Neuron (in vitro differentiated cells): ENCODE results near the gene ST14.

Experiments
- H2AFZ ChIP-seq: one replicate; pipeline ENCODE4 v1.6.1; 2013; ENCODE audit warnings: low read depth, mild to moderate bottlenecking, inconsistent platforms, low read length, moderate library complexity
- H3K27me3 ChIP-seq: one replicate; pipeline ENCODE4 v1.6.1; 2013; ENCODE audit warnings: low read length; ENCODE audit not compliant: insufficient read depth
- H3K36me3 ChIP-seq: one replicate; pipeline ENCODE4 v1.6.1; 2013; ENCODE audit warnings: low read length; ENCODE audit not compliant: insufficient read depth
- H3K4me1 ChIP-seq: one replicate; pipeline ENCODE4 v1.6.1; 2013; ENCODE audit warnings: low read length; ENCODE audit not compliant: insufficient read depth
- H3K4me3 ChIP-seq: 2 replicates; pipeline ENCODE4 v1.5.1; 2013; ENCODE audit warnings: mild to moderate bottlenecking, low read length, moderate library complexity
- H3K9me3 ChIP-seq: one replicate; pipeline ENCODE4 v1.6.1; 2013; ENCODE audit warnings: low read length

ST14 gene

DNA sequence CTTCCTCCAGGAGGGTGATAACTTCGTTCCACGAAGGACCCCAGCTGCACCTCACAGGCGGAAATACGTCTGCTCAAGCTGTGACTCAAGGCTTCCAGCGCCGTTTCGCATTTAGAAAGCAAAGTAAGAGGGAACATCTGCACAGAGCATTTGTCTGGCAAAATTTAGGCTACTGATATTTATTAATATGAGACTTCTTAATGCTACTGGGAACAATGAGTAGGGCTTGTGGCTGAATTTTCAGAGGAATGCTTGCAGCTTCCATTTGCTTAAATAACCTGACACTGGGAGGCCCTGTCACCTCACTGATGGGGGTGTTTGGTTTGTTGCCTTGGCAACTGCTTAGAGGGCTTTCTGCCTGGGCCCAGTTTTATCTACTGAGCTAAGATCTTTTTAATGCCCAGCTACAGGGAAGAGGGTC, 14.7 kb upstream of the ST14 start:
- peaks cover 56% of the 10 kb centered on the region for H3K36me3 ChIP-seq
- H3K4me3 ChIP-seq, result no peak overlapping the region
- H3K27me3 ChIP-seq, result no peaks in the 10 kb centered on the region
- peaks cover 26% of the 10 kb centered on the region for H3K4me1 ChIP-seq
- H3K9me3 ChIP-seq, result peaks cover 2% of the 10 kb centered on the region
- no peak overlapping the region for H2AFZ ChIP-seq

GRCh38 chr11:130145311-130145812, 14.2 kb upstream of the ST14 start:
- peaks cover 2% of the 10 kb centered on the region for H3K9me3 ChIP-seq

DNA sequence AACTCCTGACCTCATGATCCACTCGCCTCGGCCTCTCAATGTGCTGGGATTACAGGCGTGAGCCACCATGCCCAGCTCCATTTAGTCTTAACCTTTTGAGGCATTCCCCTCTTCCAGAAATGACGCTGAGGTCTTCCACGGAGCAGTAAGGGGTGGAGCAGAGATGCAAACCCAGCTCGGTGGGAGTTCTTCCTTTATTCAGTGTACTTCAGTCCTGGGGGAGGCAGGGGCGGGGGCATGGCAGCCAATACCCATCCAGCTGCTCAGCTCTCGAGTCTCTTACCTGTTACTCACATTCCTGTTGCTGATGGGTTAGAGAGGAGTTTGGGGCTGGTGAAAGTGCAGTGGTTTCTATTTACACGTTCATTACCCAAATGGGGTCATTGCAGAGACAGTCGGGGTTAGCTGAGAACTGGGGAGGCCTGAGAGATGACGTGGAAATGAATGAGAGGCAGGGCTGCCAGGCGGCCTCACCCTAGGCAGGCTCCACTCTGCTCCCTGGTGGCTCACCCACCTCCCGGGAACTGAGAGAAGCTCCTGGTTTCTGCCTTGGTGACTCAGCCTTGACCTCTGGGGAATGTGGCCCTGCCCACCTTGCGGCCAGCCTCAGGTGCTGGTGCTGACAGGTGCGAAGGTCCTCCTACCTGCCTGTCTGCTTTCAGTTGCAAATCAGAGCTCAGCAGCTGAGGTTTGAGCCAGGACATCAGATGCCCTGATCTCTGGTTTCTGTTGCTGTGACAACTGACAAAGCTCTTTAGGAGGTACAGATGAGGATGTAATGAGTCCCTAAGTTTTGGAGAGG, 13.4 kb upstream of the ST14 start:
- Histone ChIP-seq H3K27me3 (no peaks in the 10 kb centered on the region), H3K4me3 (no peak overlapping the region), H3K4me1 (peaks cover 26% of the 10 kb centered on the region), H3K9me3 (peaks cover 2% of the 10 kb centered on the region), H3K36me3 (peaks cover 51% of the 10 kb centered on the region), H2AFZ (no peak overlapping the region)

More at GRCh38 chr11:130145311-130145812, 14.2 kb upstream of the ST14 start:
- H3K4me3 ChIP-seq, result no peak overlapping the region
- H3K4me1 ChIP-seq, result peaks cover 26% of the 10 kb centered on the region
- H2AFZ ChIP-seq, result no peak overlapping the region
- no peaks in the 10 kb centered on the region for H3K27me3 ChIP-seq
- H3K36me3 ChIP-seq, result peaks cover 51% of the 10 kb centered on the region

- peaks cover 26% of the 10 kb centered on the region for H3K4me1 ChIP-seq
- no peaks in the 10 kb centered on the region for H3K27me3 ChIP-seq
- H3K9me3 ChIP-seq, result peaks cover 2% of the 10 kb centered on the region
- no peak overlapping the region for H3K4me3 ChIP-seq
- H2AFZ ChIP-seq, result no peak overlapping the region
- H3K36me3 ChIP-seq, result peaks cover 45% of the 10 kb centered on the region
These were observed 12.8 kb upstream of the ST14 start for GRCh38 chr11:130146796-130147195.

- H3K36me3 ChIP-seq, result peaks cover 28% of the 10 kb centered on the region
- no peak overlapping the region for H3K4me3 ChIP-seq
- H3K9me3 ChIP-seq, result peaks cover 2% of the 10 kb centered on the region
- H2AFZ ChIP-seq, result no peak overlapping the region
- H3K4me1 ChIP-seq, result peaks cover 22% of the 10 kb centered on the region
- no peaks in the 10 kb centered on the region for H3K27me3 ChIP-seq
These were observed 10.7 kb upstream of the ST14 start for GRCh38 chr11:130148796-130149326.

DNA sequence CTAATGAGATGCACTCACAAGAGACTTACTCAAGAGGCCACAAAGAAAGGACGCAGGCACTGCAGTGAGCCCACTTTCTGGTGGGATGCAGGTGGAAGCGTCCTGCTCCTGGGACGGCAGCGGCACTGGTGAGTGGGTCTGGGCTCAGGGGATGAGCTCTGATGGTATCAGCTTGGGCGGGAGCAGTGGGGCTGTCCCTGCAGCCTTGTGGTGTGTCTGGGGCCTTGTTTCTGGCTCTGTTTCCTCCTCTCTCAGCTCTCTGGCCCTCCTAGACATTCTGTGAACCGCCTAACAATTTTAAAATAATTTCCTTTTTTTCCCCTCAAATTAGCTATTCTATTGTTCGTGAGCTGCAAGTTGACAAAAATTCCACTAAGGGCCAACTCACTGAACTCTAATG, 8.8 kb upstream of the ST14 start:
- Histone ChIP-seq H3K9me3 (peaks cover 2% of the 10 kb centered on the region), H2AFZ (no peak overlapping the region), H3K4me1 (peaks cover 4% of the 10 kb centered on the region), H3K36me3 (peaks cover 23% of the 10 kb centered on the region), H3K27me3 (no peaks in the 10 kb centered on the region), H3K4me3 (no peak overlapping the region)

DNA sequence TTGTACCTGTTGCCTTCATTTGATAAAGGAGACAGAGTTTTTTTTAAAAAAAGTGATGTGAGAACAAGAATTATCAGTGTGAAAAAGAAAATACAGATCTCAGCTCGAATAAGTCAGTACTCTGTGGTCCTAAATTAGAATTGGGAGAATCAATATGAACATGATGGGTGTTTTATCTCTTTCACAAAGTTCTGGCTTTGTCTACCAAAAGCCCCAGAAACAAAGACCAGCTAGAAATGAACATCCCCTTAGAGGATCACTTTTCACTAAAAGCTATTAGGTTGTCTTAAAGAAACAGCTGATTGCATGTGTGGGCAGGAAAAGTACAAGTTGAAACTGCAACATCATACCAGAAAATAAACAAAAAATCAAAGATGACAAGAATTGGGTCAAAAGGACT, 8.4 kb upstream of the ST14 start:
- peaks cover 2% of the 10 kb centered on the region for H3K9me3 ChIP-seq
- H2AFZ ChIP-seq, result no peak overlapping the region
- H3K36me3 ChIP-seq, result peaks cover 22% of the 10 kb centered on the region
- H3K4me3 ChIP-seq, result no peak overlapping the region
- H3K4me1 ChIP-seq, result peaks cover 4% of the 10 kb centered on the region
- no peaks in the 10 kb centered on the region for H3K27me3 ChIP-seq

- H3K27me3 ChIP-seq, result peaks cover 36% of the 10 kb centered on the region
- H3K9me3 ChIP-seq, result peaks cover 6% of the 10 kb centered on the region
- H3K4me3 ChIP-seq, result no peak overlapping the region
- H3K36me3 ChIP-seq, result no peaks in the 10 kb centered on the region
- H3K4me1 ChIP-seq, result no peaks in the 10 kb centered on the region
- no peak overlapping the region for H2AFZ ChIP-seq
These were observed 3.2 kb upstream of the ST14 start for GRCh38 chr11:130156108-130157022.

DNA sequence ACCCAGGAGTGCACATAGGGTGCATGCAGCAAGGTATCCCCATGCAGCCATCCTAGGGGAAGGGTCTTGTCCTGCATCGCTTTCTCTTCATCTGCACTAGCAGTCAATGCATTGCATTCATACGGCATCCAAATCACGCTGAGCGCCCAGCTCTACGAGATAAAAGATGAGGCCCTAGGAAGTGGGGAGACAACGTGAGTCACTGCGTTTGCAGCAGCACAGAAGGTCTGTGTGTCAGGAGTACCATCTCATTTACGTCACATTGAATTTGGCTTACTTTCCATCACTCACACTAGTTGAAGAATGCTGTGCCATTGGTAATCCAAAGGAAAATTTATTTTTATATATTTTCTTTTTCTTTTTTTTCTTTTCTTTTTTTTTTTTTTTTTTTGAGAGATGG, 2.5 kb upstream of the ST14 start:
- Histone ChIP-seq H3K36me3 (no peaks in the 10 kb centered on the region), H3K27me3 (peaks cover 44% of the 10 kb centered on the region), H3K4me1 (no peaks in the 10 kb centered on the region), H3K4me3 (no peak overlapping the region), H3K9me3 (peaks cover 6% of the 10 kb centered on the region), H2AFZ (no peak overlapping the region)

DNA sequence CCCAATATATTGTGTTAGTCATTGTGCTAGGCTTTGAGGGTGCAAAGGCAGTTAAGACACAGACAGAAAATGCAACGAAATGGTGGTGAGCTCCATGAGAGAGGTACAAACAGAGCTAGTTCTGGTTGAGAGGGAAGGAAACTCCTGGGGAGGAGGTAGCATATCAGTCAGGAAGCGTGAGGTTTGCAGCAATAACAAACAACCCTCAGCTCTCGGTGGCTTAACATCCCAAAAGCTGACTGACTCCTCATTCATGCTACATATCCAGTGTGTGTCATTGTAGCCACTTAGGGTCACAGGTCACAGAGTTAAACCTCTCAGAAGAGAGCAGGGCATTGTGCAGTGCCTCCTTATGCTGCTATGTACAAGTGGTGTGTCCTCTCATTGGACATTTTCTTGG, 1.7 kb upstream of the ST14 start:
- Histone ChIP-seq H3K4me1 (no peaks in the 10 kb centered on the region), H3K36me3 (no peaks in the 10 kb centered on the region), H3K27me3 (peaks cover 51% of the 10 kb centered on the region), H3K4me3 (no peak overlapping the region), H2AFZ (no peak overlapping the region), H3K9me3 (peaks cover 6% of the 10 kb centered on the region)

DNA sequence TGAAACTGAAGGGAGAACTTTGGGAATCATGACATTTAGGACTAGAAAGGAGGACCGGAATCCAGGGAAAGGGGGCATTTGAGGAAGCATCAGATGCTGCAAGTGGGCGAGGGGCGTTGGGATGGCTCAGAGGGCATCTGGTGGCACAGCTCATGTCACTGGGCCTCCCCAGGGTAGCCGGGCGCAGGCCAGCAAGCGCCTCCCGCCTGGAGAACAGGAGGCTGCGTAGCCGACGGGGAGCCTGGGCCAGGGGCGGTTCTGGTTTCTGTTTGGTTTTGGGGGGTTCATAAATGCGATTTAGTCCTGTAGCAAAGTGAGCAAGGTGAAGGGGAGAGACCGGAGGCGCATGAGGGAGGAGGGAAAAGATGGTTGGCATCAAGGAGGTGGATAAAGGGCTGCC, 443 bp upstream of the ST14 start:
- peaks cover 6% of the 10 kb centered on the region for H3K9me3 ChIP-seq
- H3K4me1 ChIP-seq, result no peaks in the 10 kb centered on the region
- no peak overlapping the region for H3K4me3 ChIP-seq
- H2AFZ ChIP-seq, result no peak overlapping the region
- H3K27me3 ChIP-seq, result peaks cover 62% of the 10 kb centered on the region
- no peaks in the 10 kb centered on the region for H3K36me3 ChIP-seq

DNA sequence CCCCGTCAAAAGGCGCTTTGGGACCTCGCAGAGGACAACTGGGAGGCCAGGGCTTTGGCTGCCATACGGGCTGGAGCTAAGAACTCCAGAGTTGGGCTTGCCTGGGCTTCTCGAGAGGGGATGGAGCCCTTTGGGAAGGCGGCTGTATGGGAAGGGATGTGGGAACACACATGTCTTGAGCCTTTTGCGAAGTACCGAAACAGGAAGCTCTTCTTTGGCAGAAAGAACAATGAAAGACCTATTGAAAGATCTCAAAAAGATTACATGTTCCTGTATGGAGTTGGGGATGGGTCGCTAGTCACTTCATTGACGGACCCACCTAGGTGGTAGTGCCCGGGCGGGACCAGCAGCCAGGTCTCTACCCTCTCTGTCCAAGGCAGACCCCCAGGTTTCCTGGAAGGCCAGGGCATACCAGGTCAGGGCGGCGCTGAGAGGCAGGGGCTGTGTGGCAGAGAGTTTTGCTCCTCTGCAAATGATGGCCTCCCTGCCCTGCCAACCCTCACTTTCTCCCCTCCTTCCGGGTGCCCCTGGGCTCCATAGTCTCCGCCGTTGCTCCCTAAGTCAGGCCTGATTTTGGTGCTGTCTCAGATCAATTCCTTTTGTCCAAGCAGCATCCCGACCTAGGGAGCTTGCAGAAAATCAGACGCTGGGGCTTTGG, 1.0 kb downstream of the ST14 start:
- peaks cover 6% of the 10 kb centered on the region for H3K9me3 ChIP-seq
- no peaks in the 10 kb centered on the region for H3K4me1 ChIP-seq
- peaks cover 62% of the 10 kb centered on the region for H3K27me3 ChIP-seq
- no peak overlapping the region for H3K4me3 ChIP-seq
- no peak overlapping the region for H2AFZ ChIP-seq
- no peaks in the 10 kb centered on the region for H3K36me3 ChIP-seq
